NCI-H1930 (cell line): Measurements from ENCODE around the gene GPR87.

Experiments
- DNase-seq, 2 experiments: peaks; one replicate each; lab custom pipeline; 2025; lab: John Stamatoyannopoulos, UW

Gene GPR87

GRCh38 chr3:151282921-151283320 is 33.7 kb downstream of the GPR87 start:
- DNase-seq: peak; percentile 10 to 34

GRCh38 chr3:151281671-151282324 is 34.8 kb downstream of the GPR87 start:
- DNase-seq: no peak

GRCh38 chr3:151278230-151278629 is 38.4 kb downstream of the GPR87 start, which contains the start of gene P2RY14:
TSS of gene P2RY14 (minus strand) at chr3:151278542. CDS start at chr3:151214316, 64,226 bp downstream.
- no peak for DNase-seq

- DNase-seq: no peak
These were observed 40.0 kb downstream of the GPR87 start for GRCh38 chr3:151276687-151277042.

- DNase-seq: no peak
These were observed 40.5 kb downstream of the GPR87 start for GRCh38 chr3:151276038-151276686.

GRCh38 chr3:151275091-151275490 is 41.5 kb downstream of the GPR87 start:
- DNase-seq: no peak

- no peak for DNase-seq
These were observed 47.0 kb downstream of the GPR87 start for GRCh38 chr3:151269631-151270030.

GRCh38 chr3:151268267-151269235 is 48.1 kb downstream of the GPR87 start:
- DNase-seq: no peak

- no peak for DNase-seq
These were observed 49.6 kb downstream of the GPR87 start for GRCh38 chr3:151267066-151267465.

- no peak for DNase-seq
These were observed 50.8 kb downstream of the GPR87 start for GRCh38 chr3:151265866-151266265.

GRCh38 chr3:151265166-151265565 is 51.5 kb downstream of the GPR87 start:
- DNase-seq: no peak

GRCh38 chr3:151264605-151265004 is 52.0 kb downstream of the GPR87 start:
- no peak for DNase-seq

- DNase-seq: no peak
These were observed 53.6 kb downstream of the GPR87 start for GRCh38 chr3:151262871-151263525.

GRCh38 chr3:151259664-151260063 is 57.0 kb downstream of the GPR87 start:
- no peak for DNase-seq

- no peak for DNase-seq
These were observed 59.9 kb downstream of the GPR87 start for GRCh38 chr3:151256749-151257148.

GRCh38 chr3:151248772-151249337 is 67.8 kb downstream of the GPR87 start:
- DNase-seq: no peak
